Measurements from ENCODE around the gene OR10P1.
"Not testable (repeated sequence)": the region's sequence is repeated elsewhere in the genome, so short reads cannot be mapped to it uniquely, and the experiment has no call there.

OR10P1 gene, protein sequence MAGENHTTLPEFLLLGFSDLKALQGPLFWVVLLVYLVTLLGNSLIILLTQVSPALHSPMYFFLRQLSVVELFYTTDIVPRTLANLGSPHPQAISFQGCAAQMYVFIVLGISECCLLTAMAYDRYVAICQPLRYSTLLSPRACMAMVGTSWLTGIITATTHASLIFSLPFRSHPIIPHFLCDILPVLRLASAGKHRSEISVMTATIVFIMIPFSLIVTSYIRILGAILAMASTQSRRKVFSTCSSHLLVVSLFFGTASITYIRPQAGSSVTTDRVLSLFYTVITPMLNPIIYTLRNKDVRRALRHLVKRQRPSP

DNA sequence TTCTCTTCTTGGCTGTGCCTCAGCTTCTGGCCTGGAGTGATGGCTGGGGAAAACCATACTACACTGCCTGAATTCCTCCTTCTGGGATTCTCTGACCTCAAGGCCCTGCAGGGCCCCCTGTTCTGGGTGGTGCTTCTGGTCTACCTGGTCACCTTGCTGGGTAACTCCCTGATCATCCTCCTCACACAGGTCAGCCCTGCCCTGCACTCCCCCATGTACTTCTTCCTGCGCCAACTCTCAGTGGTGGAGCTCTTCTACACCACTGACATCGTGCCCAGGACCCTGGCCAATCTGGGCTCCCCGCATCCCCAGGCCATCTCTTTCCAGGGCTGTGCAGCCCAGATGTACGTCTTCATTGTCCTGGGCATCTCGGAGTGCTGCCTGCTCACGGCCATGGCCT, at the start of gene OR10P1:
OR10P1 (plus strand) TSS at position 40 of the 400 bp plus-strand sequence; CDS start at position 40, 0 bp downstream.
- FAIRE-seq = no peak

DNA sequence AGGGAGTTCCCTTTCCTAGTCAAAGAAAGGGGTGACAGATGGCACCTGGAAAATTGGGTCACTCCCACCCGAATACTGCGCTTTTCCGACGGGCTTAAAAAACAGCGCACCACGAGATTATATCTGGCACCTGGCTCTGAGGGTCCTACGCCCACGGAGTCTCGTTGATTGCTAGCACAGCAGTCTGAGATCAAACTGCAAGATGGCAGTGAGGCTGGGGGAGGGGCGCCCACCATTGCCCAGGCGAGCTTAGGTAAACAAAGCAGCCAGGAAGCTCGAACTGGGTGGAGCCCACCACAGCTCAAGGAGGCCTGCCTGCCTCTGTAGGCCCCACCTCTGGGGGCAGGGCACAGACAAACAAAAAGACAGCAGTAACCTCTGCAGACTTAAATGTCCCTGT, 46.5 kb upstream of the OR10P1 start:
- FAIRE-seq = not testable (repeated sequence)

DNA sequence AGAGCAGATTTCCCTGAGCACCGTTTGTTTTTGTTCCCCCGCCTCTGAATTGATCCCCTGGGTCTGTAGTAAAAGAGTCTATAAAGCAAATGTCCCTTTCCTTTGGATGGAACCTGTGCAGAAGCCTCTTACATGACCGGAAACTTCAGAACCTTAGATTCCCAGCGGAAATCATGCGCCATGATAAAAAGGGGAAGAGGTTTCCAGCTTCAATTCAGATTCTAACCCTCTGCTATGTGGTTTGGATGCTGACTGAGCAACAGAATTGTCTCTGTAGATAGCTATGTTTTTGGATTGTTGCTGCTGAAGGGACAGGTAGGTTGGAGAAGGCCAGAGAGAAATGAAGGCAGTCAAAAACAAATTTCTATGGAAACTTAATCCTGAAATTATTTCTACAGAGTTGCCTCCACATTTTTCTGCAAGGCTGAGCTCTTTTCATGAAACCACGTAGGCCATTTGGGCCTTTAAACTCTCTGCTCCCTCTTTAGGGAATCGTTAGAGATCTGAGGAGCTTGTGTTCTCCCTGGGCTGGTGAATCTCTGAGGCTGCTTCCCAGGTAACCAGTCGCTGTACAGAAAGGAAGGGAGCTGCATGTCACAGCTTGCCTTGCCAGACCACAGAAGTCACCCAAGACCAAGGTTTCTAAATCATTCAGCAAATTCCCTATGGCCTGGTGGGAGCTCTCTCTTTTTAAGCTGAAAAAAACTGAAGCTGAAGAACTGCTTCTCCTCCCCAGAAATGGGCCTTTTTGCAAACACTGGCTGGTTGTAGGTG, 28.7 kb upstream of the OR10P1 start:
- no peak for FAIRE-seq

DNA sequence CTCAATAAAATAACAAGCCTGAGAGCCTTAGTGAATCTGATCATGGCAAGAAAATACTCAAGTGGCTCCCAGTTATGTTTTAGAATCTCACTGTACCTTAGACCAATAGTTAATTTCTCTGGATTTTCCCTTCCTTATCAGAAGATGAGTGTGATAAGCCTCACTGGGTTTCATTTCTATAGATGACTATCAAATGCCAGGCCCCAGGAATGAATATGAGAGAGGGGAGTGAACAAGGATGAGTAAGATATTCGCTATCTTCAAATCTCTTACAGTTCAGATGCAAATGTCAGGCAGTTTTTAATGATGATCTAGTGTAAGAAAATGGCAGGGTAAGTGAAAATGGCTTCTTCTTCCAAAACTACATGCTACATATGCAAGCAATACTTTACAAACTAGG, 26.1 kb upstream of the OR10P1 start:
- no peak for FAIRE-seq

DNA sequence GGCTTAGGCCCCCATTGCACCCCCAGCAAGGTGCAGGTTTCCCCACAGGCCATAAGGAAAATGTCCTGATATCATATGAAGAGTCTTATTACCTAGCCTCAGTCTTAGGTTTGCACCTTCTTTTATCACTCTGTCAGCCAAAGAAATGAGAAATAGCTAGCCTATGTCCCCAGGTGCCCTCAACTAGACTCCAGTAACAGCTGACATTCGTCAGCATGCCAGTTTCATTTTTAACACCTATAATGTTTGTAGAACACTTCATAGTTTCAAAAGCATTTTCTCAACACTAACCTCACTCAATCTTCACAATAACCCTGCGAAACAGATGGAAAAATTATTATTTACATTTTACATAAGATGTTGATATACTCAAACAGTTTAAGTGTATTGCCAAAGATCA, 24.0 kb upstream of the OR10P1 start:
- FAIRE-seq = no peak

DNA sequence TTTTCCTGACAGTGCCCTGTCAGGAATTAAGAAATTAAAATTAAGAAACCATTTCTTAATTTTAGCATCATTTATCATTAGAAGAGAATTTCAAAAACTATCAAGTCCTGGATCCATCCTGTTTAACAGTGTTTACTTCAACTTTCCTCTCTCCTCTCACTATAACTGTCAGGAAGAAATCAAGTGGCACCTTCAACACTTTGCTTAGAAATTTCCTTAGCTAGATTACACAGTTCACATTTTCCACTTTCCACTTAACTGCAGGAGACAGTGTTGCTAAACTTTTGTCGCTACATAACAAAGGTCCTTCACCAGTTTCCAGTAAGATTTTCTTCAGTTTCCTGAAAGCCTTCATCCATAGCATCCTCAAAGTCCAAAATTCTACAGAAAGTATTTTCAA, 21.9 kb upstream of the OR10P1 start:
- no peak for FAIRE-seq

DNA sequence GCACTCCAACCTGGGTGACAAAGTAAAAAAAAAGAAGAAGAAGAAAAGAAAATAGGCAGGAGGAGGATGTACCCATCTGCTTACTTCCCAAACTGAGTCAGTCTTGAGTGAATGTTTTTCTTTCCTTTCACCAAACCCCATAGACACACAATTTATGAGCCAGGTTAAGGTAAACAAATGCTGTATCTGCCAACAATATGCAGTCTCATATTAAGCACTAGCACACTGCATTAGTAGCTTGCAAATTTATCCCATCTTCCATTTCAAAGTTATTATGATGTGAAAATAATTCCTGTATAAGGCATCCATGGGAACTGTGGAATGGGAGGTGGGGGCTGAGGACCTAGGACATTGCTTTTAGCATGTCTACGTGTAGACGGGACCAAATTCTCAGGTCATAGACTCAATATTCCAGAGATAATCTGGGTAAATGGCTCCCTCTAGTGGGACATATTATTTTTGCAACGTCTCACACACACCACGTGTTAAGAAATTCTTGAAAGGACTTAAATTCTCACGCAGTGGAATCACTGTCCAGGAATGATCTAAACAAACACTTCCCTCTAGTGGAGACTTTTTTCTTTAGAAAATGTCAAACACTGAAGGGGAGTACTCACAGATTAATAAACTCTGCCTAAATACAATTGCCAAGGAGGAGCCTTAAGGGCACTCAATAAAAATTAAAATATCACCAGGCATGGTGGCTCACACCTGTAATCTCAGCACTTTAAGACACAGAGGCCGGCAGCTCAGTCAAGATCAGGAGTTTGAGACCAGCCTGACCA, 17.1 kb upstream of the OR10P1 start:
- FAIRE-seq = peak; percentile 96

DNA sequence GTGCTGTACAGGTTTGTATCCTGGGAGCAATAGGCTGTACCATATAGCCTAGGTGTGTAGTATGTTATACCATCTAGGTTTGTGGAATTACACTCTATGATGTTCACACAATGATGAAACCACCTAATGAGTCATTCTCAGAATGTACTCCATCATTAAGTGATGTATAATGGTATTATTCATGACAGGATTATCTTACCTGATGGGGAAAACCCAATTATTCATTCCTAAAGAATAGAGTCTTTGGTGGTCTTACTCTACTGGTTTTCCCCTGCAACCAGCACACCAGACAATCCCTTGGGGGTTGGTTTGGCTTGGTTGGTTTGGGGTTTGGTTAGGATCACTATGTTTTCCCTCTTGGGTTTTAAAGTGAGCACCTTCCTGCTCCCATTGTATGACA, 12.6 kb upstream of the OR10P1 start:
- FAIRE-seq = no peak

DNA sequence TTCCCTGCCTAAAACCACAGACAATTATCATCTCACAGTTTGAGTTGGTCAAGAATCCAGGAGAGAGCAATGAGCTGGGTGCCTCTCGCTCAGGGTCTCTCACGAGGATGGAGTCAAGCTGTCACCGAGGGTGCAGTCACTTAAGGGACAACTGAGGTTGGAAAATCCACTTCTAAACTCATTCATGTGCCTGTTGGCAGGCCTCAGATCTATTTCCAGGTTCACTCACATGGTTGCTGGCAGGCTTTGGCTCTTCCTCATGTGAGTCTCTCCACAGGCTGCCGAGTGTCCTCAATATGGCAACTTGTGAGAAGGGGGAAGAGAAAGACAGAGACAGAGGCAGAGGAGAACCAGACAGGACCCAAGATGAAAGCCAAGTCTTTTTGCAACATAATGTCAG, 10.5 kb upstream of the OR10P1 start:
- FAIRE-seq = no peak

DNA sequence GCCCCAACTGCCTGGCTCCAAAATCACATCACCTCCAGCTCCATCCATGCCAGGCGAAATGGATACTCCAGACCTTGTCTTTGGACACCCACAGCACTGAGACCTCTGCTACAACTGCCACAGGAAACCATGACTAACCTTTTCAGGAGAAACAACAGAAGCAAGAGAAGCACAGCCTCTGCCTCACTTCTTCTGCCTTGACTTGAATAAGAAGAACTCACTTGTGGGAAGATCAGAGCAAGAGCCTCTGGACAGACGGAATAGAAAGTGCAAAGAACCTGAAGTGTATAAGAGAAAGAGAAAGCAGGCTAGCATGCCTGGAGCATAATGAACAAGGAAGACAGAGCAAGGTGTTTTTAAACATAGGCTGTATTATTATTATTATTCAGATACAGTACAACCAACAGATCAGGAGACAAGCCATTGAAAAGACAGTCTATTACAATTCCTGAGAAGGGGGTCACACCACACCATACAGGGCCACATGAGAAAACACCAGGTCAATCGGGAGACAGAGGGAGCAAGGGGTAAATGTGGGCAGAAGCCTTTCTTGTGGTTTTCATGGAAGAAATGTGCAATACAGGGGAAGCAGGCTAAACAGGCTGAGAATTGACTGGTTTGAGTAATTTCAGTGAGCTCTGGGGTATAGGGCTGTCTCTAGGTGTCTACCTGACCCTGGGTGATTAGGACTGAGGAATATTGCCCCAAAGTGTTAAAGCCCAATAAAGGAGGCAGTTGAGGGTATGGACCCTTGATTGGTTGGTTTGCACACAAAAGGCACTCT, 7.4 kb upstream of the OR10P1 start:
- FAIRE-seq = no peak

DNA sequence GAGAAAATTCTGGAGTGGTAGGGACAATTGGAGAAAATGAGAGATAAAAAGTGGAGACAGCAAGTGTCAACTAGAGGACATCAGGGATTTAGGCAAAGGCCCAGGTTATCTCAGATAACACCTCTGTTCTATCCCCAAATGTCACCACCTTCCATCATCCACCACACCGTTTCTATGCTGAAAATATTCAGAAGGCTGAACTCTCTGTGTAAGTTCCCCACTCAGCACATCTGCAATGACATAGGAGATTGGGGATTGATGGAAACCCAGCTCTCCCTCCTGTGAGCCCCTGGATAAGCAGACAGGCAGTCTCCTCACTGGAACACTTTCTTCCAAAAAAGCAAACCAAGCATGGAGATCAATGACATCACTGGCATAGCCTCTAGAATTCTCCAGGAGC, 5.6 kb upstream of the OR10P1 start:
- no peak for FAIRE-seq

DNA sequence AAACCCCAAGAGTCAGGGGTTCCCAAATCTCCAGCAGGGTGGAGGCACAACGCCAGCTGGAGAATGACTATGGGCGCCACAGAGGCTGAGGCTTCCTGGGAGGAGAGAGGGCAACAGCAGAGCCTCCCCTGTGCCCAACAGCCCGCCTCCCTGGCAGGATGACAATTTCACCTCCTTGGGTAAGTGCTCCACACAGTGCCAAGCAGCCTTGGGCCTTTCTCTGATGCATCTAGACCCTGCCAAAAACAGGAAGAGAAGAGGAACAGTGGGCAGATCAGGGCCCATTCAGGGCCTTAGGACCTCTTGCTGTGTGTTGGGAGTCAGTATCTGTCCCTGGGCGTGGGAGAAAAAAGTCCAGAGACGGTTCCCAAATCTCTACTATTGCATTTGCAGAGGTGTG, 5.0 kb upstream of the OR10P1 start:
- no peak for FAIRE-seq

DNA sequence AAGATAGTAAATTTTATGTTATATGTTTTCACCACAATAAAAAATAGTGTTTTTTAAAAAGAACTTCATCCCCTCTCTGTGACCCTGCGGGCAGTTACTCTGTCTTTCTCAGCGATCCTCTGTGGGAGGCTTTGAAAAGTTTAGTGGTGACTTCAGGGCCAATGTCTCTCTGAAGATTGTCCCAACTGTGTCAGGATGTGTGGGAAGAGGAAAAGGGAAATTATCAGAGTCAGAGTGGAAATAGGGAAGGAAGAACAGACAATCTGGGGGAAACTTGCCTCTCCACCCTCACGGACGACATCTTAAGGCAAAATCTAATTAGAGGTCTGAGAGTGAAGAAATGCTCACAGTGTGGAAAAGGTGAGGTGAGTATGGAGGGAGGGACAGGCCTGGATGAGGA, 3.5 kb upstream of the OR10P1 start:
- no peak for FAIRE-seq

DNA sequence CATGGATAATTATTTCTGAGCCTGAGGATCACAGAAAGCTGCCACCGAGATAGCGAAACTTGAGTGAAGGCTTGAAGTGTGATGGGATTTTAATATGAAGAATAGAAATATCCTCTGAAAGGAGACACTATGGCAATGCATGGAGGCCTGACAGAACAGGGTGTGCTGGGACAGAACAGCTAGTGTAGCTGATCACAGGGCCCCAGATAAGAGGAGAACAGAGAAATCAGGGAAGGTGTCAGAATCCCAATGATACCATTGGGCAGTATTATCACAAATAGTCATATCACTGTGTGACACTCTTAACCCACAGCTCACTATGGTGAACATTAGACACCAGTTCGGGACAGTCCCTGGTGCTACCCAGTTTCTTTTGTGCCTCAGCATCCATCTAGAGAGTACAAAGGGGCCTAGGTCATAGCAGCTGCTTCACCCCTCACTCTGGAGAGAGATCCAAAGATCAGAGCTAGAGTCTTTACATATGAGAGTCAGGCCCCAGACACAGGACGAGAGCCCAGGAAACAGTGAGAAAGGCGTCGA, 506 bp upstream of the OR10P1 start:
- FAIRE-seq = no peak

DNA sequence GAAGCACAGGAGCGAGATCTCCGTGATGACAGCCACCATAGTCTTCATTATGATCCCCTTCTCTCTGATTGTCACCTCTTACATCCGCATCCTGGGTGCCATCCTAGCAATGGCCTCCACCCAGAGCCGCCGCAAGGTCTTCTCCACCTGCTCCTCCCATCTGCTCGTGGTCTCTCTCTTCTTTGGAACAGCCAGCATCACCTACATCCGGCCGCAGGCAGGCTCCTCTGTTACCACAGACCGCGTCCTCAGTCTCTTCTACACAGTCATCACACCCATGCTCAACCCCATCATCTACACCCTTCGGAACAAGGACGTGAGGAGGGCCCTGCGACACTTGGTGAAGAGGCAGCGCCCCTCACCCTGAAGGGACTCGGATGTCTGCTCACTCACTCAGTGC, 775 bp downstream of the OR10P1 start:
- no peak for FAIRE-seq

DNA sequence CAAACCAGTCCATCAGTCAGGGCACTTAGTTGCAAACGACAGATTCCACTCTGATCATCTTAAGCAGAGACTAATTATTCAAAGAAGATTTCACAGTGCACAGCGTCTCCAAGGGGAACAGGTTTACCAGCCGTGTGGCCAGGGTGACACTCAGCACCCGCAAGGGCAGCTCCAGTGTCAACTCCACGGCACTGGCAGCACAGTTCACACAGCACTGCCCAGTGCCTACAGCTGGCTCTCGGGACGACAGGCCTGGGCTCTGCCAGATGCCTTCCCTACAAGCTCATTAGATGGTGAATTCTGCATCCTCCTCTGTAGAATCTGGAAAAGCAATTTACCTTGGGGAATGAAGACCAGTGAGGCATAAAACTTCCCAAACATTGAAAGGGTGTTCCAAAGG, 4.9 kb downstream of the OR10P1 start:
- FAIRE-seq = no peak

DNA sequence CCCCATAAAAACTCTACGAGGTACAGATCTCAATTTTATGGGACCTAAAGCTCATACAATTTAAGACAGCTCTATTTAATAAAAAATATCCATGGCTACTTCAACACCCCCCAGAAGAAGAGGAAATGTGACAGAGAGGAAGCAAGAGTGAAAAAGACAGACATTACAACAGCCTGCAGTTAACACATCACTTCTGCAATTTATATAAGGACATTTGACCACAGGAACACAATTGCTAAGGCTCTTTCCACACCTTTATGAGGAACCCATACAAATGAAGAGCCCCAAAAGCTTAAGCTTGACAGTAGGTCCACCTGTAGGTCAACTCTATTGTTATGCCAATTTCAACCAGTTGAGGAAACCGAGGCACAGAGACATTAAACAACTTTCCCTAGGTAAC, 5.6 kb downstream of the OR10P1 start:
- no peak for FAIRE-seq

DNA sequence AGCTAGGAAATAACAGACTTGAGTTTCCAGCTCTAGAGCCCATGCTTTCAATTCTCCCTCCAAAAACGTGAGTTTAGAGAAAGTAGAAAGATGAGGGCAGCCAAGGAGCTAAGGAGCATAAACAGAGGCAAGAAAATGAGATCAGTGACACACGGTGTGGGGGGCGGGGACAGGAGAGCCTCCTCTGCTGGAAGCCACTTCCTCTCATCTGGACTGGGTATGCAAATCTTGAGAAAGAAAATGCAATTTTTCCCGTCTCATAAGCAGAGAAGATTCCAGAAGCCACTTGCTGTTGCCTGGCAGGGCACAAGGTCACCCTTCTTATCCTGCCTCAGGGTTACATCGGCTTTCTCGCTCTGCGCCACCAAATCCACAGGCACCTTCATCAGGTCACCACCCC, 6.0 kb downstream of the OR10P1 start:
- FAIRE-seq = no peak

DNA sequence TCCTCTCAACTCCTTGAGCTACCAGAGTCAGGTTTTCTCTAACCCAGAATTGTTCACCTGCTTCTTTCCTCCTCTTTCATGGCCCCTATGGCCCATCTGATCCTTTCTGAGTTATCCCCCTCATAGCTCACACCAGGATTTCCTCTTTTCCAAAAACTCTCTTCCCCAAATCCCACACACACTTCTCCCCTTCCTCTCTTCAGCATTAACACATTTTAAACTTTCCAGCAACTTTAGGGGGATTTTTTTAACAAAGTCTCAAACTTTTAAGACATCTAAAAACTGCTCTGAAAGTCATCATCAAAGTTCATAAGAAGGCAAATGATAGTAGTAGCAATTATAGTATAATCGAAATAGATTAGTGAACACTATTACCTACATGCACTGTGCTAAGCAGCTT, 7.9 kb downstream of the OR10P1 start:
- FAIRE-seq = no peak

DNA sequence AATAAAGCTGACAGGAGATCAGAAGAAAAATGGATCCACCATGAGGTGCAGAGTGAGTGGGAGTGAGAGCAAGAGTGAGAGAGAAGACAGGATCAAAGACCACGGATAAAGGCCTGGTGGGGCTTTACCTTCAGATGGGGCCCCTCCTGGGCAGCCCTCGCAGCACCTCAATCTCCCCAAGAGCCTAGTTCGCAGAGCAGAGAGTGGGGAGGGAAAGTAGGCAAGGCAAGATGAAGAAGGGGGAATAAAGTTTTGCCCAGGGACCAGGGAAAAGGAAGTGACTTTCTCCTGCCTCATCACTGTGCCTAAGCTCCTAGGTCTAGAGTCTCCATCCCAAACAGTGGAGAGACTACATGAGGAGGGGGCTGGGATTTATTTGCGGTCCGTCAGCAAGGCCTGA, 10.3 kb downstream of the OR10P1 start:
- FAIRE-seq = no peak

DNA sequence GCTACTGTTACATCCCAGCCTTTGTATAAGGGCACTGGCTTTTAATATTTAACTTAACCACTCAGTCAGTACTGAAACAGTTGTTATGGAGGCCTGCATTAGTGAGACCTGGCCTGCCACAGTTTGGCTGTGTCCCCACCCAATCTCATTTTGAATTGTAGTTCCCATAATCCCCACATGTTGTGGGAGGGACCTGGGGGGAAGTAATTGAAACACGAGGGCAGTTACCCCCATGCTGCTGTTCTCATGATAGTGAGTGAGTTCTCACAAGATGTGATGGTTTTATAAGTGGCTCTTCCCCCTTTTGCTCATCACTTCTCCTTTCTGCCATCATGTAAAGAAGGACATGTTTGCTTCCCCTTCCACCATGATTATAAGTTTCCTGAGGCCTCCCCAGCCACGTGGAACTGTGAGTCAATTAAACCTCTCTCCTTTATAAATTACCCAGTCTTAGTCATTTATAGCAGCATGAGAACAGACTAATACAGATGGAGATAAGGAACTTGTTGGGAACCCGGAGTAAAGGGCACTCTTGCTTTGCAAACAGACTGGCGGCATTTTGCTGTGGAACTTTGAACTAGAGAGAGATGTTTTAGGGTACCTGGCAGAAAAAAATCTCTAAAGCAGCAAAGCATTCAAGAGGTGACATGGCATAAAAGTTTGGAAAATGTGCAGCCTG, 14.1 kb downstream of the OR10P1 start:
- not testable (repeated sequence) for FAIRE-seq

DNA sequence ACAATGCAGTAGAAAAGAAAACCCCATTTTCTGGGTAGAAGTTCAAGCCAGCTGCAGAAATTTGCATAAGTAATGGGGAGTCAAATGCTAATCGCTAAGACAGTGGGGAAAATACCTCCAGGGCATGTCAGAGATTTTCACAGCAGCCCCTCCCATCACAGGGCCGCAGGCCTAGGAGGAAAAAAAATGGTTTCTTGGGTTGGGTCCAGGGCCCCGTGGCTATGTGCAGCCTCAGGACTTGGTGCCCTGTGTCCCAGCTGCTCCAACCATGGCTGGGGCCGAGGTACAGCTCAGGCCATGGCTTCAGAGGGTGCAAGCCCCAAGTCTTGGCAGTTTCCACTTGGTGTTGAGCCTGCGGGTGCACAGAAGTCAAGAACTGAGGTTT, 14.6 kb downstream of the OR10P1 start:
- FAIRE-seq = no peak
